KMS-11 (cell line): ENCODE measurements around the gene CDH4.

Source experiments
- H2AFZ ChIP-seq: fragments of 200-600 bp; sonication (generic); 2 replicates; pipeline ENCODE4 v1.6.1; 2016; ENCODE audit warnings: antibody characterized with exemption, mixed run types, low read depth
- H3K27ac ChIP-seq: fragments of 200-600 bp; sonication (generic); 2 replicates; pipeline ENCODE4 v1.6.1; 2016; ENCODE audit warnings: mild to moderate bottlenecking, mixed run types
- H3K27me3 ChIP-seq: fragments of 200-600 bp; sonication (generic); 2 replicates; pipeline ENCODE4 v1.6.1; 2017; ENCODE audit warnings: mild to moderate bottlenecking, low read depth, mixed run types, moderate library complexity; ENCODE audit not compliant: insufficient read depth
- H3K36me3 ChIP-seq: fragments of 200-600 bp; sonication (generic); 2 replicates; pipeline ENCODE4 v1.6.1; 2017; ENCODE audit warnings: mild to moderate bottlenecking, mixed run types; ENCODE audit not compliant: insufficient read depth
- H3K4me1 ChIP-seq: fragments of 200-600 bp; sonication (generic); 2 replicates; pipeline ENCODE4 v1.6.1; 2016; ENCODE audit warnings: mild to moderate bottlenecking, low read depth, mixed run types; ENCODE audit not compliant: poor library complexity, severe bottlenecking
- H3K4me2 ChIP-seq: fragments of 200-600 bp; sonication (generic); 2 replicates; pipeline ENCODE4 v1.7.0; 2016; ENCODE audit warnings: mild to moderate bottlenecking, mixed run types
- H3K4me3 ChIP-seq: fragments of 200-600 bp; sonication (generic); IDR thresholded peaks from 2 replicates; pipeline ENCODE4 v1.6.1; 2017; ENCODE audit warnings: low read depth, low read length, mixed read lengths; ENCODE audit not compliant: insufficient read depth
- H3K79me2 ChIP-seq: fragments of 200-600 bp; sonication (generic); 2 replicates; pipeline ENCODE4 v1.6.1; 2016; ENCODE audit warnings: low read depth, mixed run types; ENCODE audit not compliant: insufficient read depth
- H3K9ac ChIP-seq: fragments of 200-600 bp; sonication (generic); 2 replicates; pipeline ENCODE4 v1.6.1; 2016; ENCODE audit warnings: mild to moderate bottlenecking, mixed run types
- H4K20me1 ChIP-seq: fragments of 200-600 bp; sonication (generic); 2 replicates; pipeline ENCODE4 v1.6.1; 2016; ENCODE audit warnings: mild to moderate bottlenecking, mixed run types; ENCODE audit not compliant: insufficient read depth
- TF ChIP-seq, protein P1 (sequence below): fragments of 200-600 bp; sonication (generic); conservative IDR thresholded peaks from 2 replicates; pipeline ENCODE4 v1.6.1; 2017; ENCODE audit warnings: low read depth, mild to moderate bottlenecking, antibody characterized with exemption, low read length, moderate library complexity, mixed read lengths

Gene CDH4

DNA sequence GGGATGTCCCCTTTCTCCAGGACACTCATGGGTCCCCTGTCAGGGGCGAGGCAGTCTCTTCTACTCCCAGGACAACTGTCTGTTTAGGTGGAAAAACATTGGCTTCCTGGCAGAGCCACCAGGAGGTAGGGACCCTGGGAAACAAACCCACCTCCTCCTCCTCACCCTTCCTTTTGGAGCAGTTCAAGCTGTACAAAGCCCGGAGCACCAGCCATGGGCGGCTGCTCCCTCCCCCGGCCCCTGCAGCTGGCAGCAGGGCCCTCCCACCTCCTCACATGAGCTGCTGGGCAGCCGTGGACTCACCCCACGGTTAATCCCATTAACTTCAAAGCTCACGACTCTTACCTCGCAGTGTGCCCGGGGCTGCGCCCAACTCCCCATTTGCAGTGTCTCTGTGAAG lies 48.6 kb downstream of the CDH4 start:
- Histone ChIP-seq H3K79me2 (no peaks in the 10 kb centered on the region), H3K4me3 (no peak overlapping the region), H3K4me1 (no peaks in the 10 kb centered on the region), H2AFZ (no peak overlapping the region), H3K27me3 (no peaks in the 10 kb centered on the region; the same call in 1 of the 2 replicates), H3K27ac (no peak overlapping the region), H3K36me3 (no peaks in the 10 kb centered on the region), H3K4me2 (no peak overlapping the region), H4K20me1 (no peaks in the 10 kb centered on the region), H3K9ac (no peak overlapping the region)
- TF ChIP-seq, protein P1, sequence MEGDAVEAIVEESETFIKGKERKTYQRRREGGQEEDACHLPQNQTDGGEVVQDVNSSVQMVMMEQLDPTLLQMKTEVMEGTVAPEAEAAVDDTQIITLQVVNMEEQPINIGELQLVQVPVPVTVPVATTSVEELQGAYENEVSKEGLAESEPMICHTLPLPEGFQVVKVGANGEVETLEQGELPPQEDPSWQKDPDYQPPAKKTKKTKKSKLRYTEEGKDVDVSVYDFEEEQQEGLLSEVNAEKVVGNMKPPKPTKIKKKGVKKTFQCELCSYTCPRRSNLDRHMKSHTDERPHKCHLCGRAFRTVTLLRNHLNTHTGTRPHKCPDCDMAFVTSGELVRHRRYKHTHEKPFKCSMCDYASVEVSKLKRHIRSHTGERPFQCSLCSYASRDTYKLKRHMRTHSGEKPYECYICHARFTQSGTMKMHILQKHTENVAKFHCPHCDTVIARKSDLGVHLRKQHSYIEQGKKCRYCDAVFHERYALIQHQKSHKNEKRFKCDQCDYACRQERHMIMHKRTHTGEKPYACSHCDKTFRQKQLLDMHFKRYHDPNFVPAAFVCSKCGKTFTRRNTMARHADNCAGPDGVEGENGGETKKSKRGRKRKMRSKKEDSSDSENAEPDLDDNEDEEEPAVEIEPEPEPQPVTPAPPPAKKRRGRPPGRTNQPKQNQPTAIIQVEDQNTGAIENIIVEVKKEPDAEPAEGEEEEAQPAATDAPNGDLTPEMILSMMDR, result no peak

DNA sequence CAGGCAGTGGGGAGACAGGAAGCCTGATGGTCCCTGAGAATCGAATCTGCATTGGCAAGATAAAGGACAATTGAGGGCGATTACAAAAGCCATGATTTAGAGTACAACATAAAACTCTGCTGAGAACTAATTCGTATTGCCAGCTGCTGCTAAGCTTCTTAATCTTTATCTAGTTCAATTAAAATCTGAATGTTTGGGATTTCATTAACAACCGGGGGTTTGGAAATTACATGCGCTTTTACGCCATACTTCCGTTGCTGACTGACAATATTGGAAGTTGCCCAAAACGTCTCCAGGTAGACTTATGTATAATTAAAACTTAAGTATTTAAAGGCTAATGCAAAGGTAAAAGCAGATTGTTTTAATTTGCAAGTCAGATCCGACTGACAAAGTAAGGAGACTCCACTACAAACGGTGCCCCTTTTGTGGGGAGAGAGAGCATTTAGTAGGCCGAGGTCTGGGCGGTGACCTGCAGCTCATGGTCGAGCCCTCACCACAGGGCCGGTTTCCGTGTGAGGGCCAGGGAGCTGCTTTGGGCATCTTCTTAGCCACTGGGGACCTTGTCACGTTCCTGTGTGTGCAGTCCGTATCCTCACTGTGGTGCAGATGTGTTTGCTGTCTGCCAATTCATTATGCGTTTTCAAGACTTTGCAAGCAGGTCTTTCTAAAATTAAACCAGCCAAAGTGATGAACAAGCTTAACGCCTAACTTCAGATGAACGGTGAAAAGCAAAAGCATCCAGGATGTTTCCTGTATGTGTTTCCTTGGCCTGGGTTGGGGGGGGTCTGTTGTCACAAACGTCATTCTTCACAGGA lies 49.9 kb downstream of the CDH4 start:
- H3K9ac ChIP-seq, result no peak overlapping the region
- no peak overlapping the region for H3K4me2 ChIP-seq
- H3K79me2 ChIP-seq, result no peaks in the 10 kb centered on the region
- no peaks in the 10 kb centered on the region for H3K36me3 ChIP-seq
- no peaks in the 10 kb centered on the region; the same call in 1 of the 2 replicates for H3K27me3 ChIP-seq
- H3K4me3 ChIP-seq, result no peak overlapping the region
- no peak overlapping the region for H3K27ac ChIP-seq
- no peaks in the 10 kb centered on the region for H4K20me1 ChIP-seq
- no peak overlapping the region for H2AFZ ChIP-seq
- TF ChIP-seq, protein P1, result no peak
- H3K4me1 ChIP-seq, result no peaks in the 10 kb centered on the region

DNA sequence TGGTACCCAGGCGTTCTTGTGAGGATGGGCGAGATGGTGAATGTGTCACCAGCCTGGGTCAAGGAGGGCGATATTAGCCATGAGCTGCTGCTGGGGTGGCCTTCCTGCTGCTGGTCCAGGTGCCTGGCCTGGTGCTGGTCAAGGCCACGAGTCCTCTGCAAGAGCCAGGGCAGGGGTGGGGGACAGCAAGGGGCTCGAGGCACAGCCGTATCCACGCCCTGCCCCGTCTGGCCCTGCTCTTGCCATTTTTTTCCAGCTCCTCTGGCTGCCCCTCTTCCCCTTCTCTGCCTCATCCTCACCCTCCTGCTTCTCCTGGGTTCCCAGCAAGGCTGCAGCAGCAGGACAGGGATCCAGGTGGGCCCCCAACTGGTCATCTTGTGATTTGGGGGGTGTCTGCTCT lies 51.2 kb downstream of the CDH4 start:
- Histone ChIP-seq H3K36me3 (no peaks in the 10 kb centered on the region), H2AFZ (no peak overlapping the region), H3K4me1 (no peaks in the 10 kb centered on the region), H3K4me2 (no peak overlapping the region), H3K79me2 (no peaks in the 10 kb centered on the region), H3K9ac (no peak overlapping the region), H3K4me3 (no peak overlapping the region), H3K27me3 (no peaks in the 10 kb centered on the region; the same call in 1 of the 2 replicates), H4K20me1 (no peaks in the 10 kb centered on the region), H3K27ac (no peak overlapping the region)
- TF ChIP-seq, protein P1, result no peak

DNA sequence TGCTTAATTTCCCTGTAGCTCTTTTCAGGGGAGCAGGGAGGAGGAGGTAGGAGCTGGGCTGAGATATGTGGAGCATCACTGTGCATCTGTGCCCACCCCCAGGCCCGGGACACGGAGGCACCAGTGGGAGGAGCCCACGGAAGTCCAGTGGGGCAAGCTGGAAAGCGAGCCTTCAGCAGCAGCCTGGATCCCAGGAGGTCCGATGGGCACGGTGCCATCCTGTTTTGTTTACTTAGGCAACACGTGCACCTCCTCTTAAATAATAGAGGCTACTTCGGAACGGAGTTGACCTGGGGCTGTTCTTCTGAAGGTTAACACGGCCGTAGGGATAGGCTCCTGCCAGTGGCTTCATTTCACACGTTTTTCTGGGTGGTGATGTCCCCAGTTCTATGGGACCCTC lies 51.6 kb downstream of the CDH4 start:
- TF ChIP-seq, protein P1, result no peak
- H3K27me3 ChIP-seq, result no peaks in the 10 kb centered on the region; the same call in 1 of the 2 replicates
- H4K20me1 ChIP-seq, result no peaks in the 10 kb centered on the region
- H3K4me3 ChIP-seq, result no peak overlapping the region
- H3K27ac ChIP-seq, result no peak overlapping the region
- no peak overlapping the region for H3K4me2 ChIP-seq
- H3K4me1 ChIP-seq, result no peaks in the 10 kb centered on the region
- H3K9ac ChIP-seq, result no peak overlapping the region
- no peak overlapping the region for H2AFZ ChIP-seq
- no peaks in the 10 kb centered on the region for H3K79me2 ChIP-seq
- H3K36me3 ChIP-seq, result no peaks in the 10 kb centered on the region
